ENCODE data around the gene CWC27.

GRCh38 chr5:65032250-65032649 is 263.5 kb downstream of the CWC27 start:
- TF ChIP-seq POLR2AphosphoS5 (IDR thresholded peaks at IDR 0.05; ENCODE audit: low read depth, low read length): no peak
- TF ChIP-seq TAF1 (IDR thresholded peaks at IDR 0.05; ENCODE audit: low read depth, low read length): no peak
- TF ChIP-seq POLR2A (IDR thresholded peaks at IDR 0.05; ENCODE audit: low read depth, low read length): no peak
- no peak for TF ChIP-seq POU2F2 (IDR thresholded peaks at IDR 0.05; ENCODE audit: low read depth, low read length)
- no peak for TF ChIP-seq SPI1 (IDR thresholded peaks at IDR 0.05; ENCODE audit: low read depth, low read length)
